ENCODE data around the gene WDR62.

DNA sequence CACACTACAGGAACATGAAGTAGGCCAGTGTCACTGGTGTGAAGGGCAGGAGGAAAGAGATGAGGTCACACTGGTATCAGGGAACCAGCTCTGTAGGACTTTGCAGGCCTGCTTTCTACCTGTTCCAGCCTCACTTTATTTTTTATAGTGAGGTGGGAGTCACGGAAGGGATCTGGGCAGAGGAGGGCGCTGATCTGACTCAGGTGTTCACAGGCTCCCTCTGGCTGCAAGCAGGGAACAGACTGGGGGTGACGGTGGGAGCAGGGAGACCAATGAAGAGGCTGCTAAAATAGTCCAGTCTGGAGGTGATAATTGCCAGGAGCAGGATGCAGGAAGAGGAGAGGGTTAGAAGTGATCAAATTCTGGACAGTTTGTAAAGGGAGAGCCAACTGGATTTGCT, 3.5 kb upstream of the WDR62 start:
- TF ChIP-seq, protein P1, sequence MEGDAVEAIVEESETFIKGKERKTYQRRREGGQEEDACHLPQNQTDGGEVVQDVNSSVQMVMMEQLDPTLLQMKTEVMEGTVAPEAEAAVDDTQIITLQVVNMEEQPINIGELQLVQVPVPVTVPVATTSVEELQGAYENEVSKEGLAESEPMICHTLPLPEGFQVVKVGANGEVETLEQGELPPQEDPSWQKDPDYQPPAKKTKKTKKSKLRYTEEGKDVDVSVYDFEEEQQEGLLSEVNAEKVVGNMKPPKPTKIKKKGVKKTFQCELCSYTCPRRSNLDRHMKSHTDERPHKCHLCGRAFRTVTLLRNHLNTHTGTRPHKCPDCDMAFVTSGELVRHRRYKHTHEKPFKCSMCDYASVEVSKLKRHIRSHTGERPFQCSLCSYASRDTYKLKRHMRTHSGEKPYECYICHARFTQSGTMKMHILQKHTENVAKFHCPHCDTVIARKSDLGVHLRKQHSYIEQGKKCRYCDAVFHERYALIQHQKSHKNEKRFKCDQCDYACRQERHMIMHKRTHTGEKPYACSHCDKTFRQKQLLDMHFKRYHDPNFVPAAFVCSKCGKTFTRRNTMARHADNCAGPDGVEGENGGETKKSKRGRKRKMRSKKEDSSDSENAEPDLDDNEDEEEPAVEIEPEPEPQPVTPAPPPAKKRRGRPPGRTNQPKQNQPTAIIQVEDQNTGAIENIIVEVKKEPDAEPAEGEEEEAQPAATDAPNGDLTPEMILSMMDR (IDR thresholded peaks at IDR 0.05) = no peak
- TF ChIP-seq POLR2A (IDR thresholded peaks at IDR 0.05) = no peak
